ENCODE measurements around the gene EBLN1. TPM values are rescaled to one million over a fixed set of nuclear protein-coding genes. Genes with fewer than 3 reads are reported as not detected.

The EBLN1 gene
- total RNA-seq, 1 experiment from 2014 or later: not detected

DNA sequence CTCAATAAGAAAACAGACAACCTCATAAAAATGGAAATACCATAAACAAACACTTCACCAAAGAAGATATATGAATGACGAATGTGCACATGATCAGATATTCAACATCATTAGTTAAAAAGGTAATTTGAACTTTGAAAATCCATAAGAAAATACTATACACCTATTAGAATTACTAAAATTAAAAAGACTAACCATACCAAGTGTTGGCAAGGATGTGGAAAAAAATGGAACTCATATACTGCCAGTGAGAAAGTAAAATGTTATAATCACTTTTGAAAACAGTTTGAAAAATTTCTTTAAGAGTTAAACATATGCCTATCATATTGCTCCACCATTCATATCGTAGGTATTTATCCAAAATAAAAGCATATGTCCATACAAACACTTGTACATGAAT is 37.1 kb downstream of the EBLN1 start:
- peaks cover 16% of the 10 kb centered on the region for H3K27me3 Mint-ChIP-seq (ENCODE audit: insufficient read depth, unreplicated experiment)
- DNase-seq (ENCODE audit: unreplicated experiment): no peak
- CTCF ChIA-PET: no interaction called here
- no TSS peak for BruUV-seq (replicated peaks)
- no peaks in the 10 kb centered on the region for H3K36me3 Mint-ChIP-seq (ENCODE audit: insufficient read depth, unreplicated experiment)
- intact Hi-C loops (cut with micrococcal nuclease): no loop called here
- POLR2A ChIA-PET: no interaction called here
- no peak overlapping the region for H3K4me3 Mint-ChIP-seq (ENCODE audit: unreplicated experiment)
- H3K9me3 Mint-ChIP-seq (ENCODE audit: unreplicated experiment): peaks cover 7% of the 10 kb centered on the region
- TF ChIP-seq, protein P1, sequence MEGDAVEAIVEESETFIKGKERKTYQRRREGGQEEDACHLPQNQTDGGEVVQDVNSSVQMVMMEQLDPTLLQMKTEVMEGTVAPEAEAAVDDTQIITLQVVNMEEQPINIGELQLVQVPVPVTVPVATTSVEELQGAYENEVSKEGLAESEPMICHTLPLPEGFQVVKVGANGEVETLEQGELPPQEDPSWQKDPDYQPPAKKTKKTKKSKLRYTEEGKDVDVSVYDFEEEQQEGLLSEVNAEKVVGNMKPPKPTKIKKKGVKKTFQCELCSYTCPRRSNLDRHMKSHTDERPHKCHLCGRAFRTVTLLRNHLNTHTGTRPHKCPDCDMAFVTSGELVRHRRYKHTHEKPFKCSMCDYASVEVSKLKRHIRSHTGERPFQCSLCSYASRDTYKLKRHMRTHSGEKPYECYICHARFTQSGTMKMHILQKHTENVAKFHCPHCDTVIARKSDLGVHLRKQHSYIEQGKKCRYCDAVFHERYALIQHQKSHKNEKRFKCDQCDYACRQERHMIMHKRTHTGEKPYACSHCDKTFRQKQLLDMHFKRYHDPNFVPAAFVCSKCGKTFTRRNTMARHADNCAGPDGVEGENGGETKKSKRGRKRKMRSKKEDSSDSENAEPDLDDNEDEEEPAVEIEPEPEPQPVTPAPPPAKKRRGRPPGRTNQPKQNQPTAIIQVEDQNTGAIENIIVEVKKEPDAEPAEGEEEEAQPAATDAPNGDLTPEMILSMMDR (IDR thresholded peaks at IDR 0.05; ENCODE audit: unreplicated experiment): no peak
- no peaks in the 10 kb centered on the region for H3K4me1 Mint-ChIP-seq (ENCODE audit: insufficient read depth, unreplicated experiment)
- no peak overlapping the region for H3K27ac Mint-ChIP-seq (ENCODE audit: low read depth, unreplicated experiment)

DNA sequence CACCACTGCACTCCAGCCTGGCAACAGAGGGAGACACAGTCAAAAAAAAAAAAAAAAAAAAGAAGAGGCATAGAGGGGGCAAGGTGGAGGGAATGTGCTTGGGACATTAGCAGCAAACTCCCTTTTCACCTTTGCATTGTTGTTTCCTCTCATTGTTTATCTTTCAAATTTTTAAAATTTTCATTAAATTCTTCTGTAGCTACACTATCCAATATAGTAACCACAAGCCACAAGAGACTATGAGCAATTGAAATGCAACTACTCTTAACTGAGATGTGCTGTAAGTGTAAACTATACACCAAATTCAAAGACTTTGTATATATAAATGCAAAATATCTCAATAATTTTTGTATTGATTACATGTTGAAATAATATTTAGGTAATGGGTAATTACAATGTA is 43.4 kb downstream of the EBLN1 start:
- Mint-ChIP-seq H3K27me3 (ENCODE audit: insufficient read depth, unreplicated experiment) (peaks cover 14% of the 10 kb centered on the region), H3K9me3 (ENCODE audit: unreplicated experiment) (peaks cover 8% of the 10 kb centered on the region), H3K4me3 (ENCODE audit: unreplicated experiment) (no peak overlapping the region), H3K27ac (ENCODE audit: low read depth, unreplicated experiment) (no peak overlapping the region), H3K4me1 (ENCODE audit: insufficient read depth, unreplicated experiment) (no peaks in the 10 kb centered on the region), H3K36me3 (ENCODE audit: insufficient read depth, unreplicated experiment) (no peaks in the 10 kb centered on the region)
- TF ChIP-seq, protein P1 (IDR thresholded peaks at IDR 0.05; ENCODE audit: unreplicated experiment): no peak
- ChIA-PET POLR2A (no interaction called here), CTCF (interaction anchor here (0.6 to 0.7 kb wide), 3 partner anchors 157 to 771 kb away, joined by 3 read pairs; no protein-coding TSS in a partner anchor)
- DNase-seq (ENCODE audit: unreplicated experiment): no peak
- intact Hi-C loops (cut with micrococcal nuclease): no loop called here
- no TSS peak for BruUV-seq (replicated peaks)

DNA sequence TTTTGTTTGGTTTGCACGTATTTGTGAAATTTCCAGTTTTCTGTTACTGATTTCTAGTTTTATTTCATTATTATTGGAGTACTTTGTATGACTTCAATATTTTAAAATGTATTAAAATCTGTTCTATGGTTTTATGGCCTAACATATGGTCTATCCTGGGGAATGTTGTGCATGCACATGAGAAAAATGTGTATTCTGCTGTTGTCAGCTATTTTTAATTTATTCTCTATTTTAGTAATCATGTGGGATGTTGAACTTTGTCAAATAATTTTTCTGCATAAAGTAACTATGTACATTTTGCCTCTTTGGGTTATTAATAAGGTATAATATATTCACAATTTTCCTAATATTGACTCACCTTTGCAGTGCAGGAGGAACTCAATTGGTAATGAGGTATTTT is 46.7 kb downstream of the EBLN1 start:
- H3K27ac Mint-ChIP-seq (ENCODE audit: low read depth, unreplicated experiment): no peak overlapping the region
- H3K9me3 Mint-ChIP-seq (ENCODE audit: unreplicated experiment): peaks cover 8% of the 10 kb centered on the region
- ChIA-PET CTCF (no interaction called here), POLR2A (no interaction called here)
- H3K4me3 Mint-ChIP-seq (ENCODE audit: unreplicated experiment): no peak overlapping the region
- no peaks in the 10 kb centered on the region for H3K36me3 Mint-ChIP-seq (ENCODE audit: insufficient read depth, unreplicated experiment)
- DNase-seq (ENCODE audit: unreplicated experiment): no peak
- H3K4me1 Mint-ChIP-seq (ENCODE audit: insufficient read depth, unreplicated experiment): no peaks in the 10 kb centered on the region
- no TSS peak for BruUV-seq (replicated peaks)
- TF ChIP-seq, protein P1 (IDR thresholded peaks at IDR 0.05; ENCODE audit: unreplicated experiment): no peak
- intact Hi-C loops (cut with micrococcal nuclease): no loop called here
- H3K27me3 Mint-ChIP-seq (ENCODE audit: insufficient read depth, unreplicated experiment): peaks cover 14% of the 10 kb centered on the region

DNA sequence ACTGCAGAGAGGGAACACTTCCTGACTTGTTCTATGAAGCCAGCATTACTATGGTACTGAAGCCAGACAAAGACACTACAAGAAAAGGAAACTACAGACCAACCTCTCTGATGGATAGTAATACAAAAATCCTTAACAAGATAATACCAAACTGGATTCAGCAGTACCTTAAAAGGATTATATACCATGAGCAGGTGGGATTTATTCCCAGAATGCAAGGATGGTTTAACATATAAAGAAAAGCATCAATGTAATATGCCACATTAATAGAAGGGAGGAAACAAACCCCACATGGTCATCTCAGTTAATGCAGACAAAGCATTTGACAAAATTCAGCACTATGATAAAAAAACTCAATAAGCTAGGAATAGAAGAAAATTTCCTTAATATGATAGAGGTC is 47.2 kb downstream of the EBLN1 start:
- TF ChIP-seq, protein P1 (IDR thresholded peaks at IDR 0.05; ENCODE audit: unreplicated experiment): no peak
- ChIA-PET POLR2A (interaction anchor here (0.5 kb wide), 1 partner anchor 55 kb away, joined by 3 read pairs; no protein-coding TSS in a partner anchor), CTCF (no interaction called here)
- DNase-seq (ENCODE audit: unreplicated experiment): no peak
- no peaks in the 10 kb centered on the region for H3K4me1 Mint-ChIP-seq (ENCODE audit: insufficient read depth, unreplicated experiment)
- H3K36me3 Mint-ChIP-seq (ENCODE audit: insufficient read depth, unreplicated experiment): no peaks in the 10 kb centered on the region
- BruUV-seq (replicated peaks): no TSS peak
- H3K27ac Mint-ChIP-seq (ENCODE audit: low read depth, unreplicated experiment): no peak overlapping the region
- intact Hi-C loops (cut with micrococcal nuclease): no loop called here
- H3K9me3 Mint-ChIP-seq (ENCODE audit: unreplicated experiment): peaks cover 8% of the 10 kb centered on the region
- H3K4me3 Mint-ChIP-seq (ENCODE audit: unreplicated experiment): no peak overlapping the region
- peaks cover 11% of the 10 kb centered on the region for H3K27me3 Mint-ChIP-seq (ENCODE audit: insufficient read depth, unreplicated experiment)
